SJSA1 (cell line): Measurements from ENCODE around the gene ASIC2. TPM values are rescaled to one million over a fixed set of nuclear protein-coding genes. Genes with fewer than 3 reads are reported as not detected.

Experiments
- DNase-seq, 2 experiments: peaks; one replicate each; pipeline ENCODE4 v3.0.0-alpha.2; 2015 to 2020; ENCODE audit warnings: low spot score in 2 of 2, low read depth in 1 of 2
- H3K27ac ChIP-seq: fragments of 250-450 bp; sonication (Bioruptor Pico); 2 replicates; pipeline ENCODE4 v1.5.1; 2020; ENCODE audit warnings: mild to moderate bottlenecking, moderate library complexity
- H3K27me3 ChIP-seq: fragments of 250-450 bp; sonication (Bioruptor Pico); replicated peaks from 2 replicates; pipeline ENCODE4 v1.5.1; 2020; ENCODE audit warnings: mild to moderate bottlenecking, moderate library complexity
- H3K36me3 ChIP-seq: fragments of 250-450 bp; sonication (Bioruptor Pico); 2 replicates; pipeline ENCODE4 v1.5.1; 2020; ENCODE audit warnings: mild to moderate bottlenecking
- H3K4me1 ChIP-seq: fragments of 250-450 bp; sonication (Bioruptor Pico); replicated peaks from 2 replicates; pipeline ENCODE4 v1.6.1; 2021; ENCODE audit warnings: mild to moderate bottlenecking
- H3K4me3 ChIP-seq: fragments of 250-450 bp; sonication (Bioruptor Pico); 2 replicates; pipeline ENCODE4 v1.5.1; 2020; ENCODE audit warnings: mild to moderate bottlenecking
- H3K9me3 ChIP-seq: fragments of 250-450 bp; sonication (Bioruptor Pico); replicated peaks from 2 replicates; pipeline ENCODE4 v1.5.1; 2020; ENCODE audit warnings: mild to moderate bottlenecking
- total RNA-seq: library from RNA; depleted of rRNA; stranded (reverse); fragments of >200 nt; shearing (Covaris generic); gene quantifications from 2 replicates; pipeline ENCODE4 v1.2.3, GENCODE V29; 2014

ASIC2 gene
- total RNA-seq, 1 experiment from 2014 or later, result not detected

GRCh38 chr17:33300241-33300640 is 7.1 kb upstream of the ASIC2 start:
- H3K27ac ChIP-seq, result no peak overlapping the region
- H3K9me3 ChIP-seq, result no peaks in the 10 kb centered on the region
- H3K27me3 ChIP-seq, result no peaks in the 10 kb centered on the region; the same call in 1 of the 2 replicates
- H3K4me1 ChIP-seq, result no peaks in the 10 kb centered on the region
- DNase-seq, result no peak
- H3K4me3 ChIP-seq, result no peak overlapping the region
- no peaks in the 10 kb centered on the region for H3K36me3 ChIP-seq

- H3K4me3 ChIP-seq, result no peak overlapping the region
- DNase-seq, result no peak
- no peaks in the 10 kb centered on the region for H3K4me1 ChIP-seq
- H3K36me3 ChIP-seq, result no peaks in the 10 kb centered on the region
- H3K9me3 ChIP-seq, result no peaks in the 10 kb centered on the region
- no peak overlapping the region for H3K27ac ChIP-seq
- peaks cover 8% of the 10 kb centered on the region for H3K27me3 ChIP-seq
These were observed 6.0 kb upstream of the ASIC2 start for GRCh38 chr17:33299115-33299514.

- no peaks in the 10 kb centered on the region for H3K9me3 ChIP-seq
- H3K4me3 ChIP-seq, result no peak overlapping the region
- H3K36me3 ChIP-seq, result no peaks in the 10 kb centered on the region
- DNase-seq, result no peak
- no peak overlapping the region for H3K27ac ChIP-seq
- peaks cover 22% of the 10 kb centered on the region for H3K27me3 ChIP-seq
- no peaks in the 10 kb centered on the region for H3K4me1 ChIP-seq
These were observed 4.5 kb upstream of the ASIC2 start for GRCh38 chr17:33297643-33298042.

DNA sequence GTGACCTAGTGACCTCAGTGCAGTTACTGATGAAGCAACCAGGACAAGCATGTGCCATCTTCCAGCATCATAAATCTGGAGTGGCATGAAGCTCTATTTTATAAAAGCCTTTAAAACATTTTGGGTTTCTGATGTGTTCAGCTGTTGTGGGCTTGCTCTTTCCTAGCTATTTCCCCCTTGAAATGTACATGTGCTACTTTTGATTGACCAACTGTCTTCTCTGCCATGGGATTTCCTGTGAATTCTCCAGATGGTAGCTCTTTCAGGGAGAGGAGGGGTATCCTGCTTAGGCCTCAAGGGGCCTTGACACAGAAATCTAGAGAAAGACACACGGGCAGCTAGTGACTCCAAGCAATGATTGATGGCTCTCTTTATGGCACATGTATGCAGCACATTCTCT is 1.9 kb upstream of the ASIC2 start:
- peaks cover 10% of the 10 kb centered on the region for H3K4me1 ChIP-seq
- H3K36me3 ChIP-seq, result no peaks in the 10 kb centered on the region
- DNase-seq, result no peak
- peaks cover 5% of the 10 kb centered on the region; the same call in 1 of the 2 replicates for H3K9me3 ChIP-seq
- H3K27me3 ChIP-seq, result peaks cover 48% of the 10 kb centered on the region
- no peak overlapping the region for H3K4me3 ChIP-seq
- H3K27ac ChIP-seq, result no peak overlapping the region

GRCh38 chr17:33292201-33292980 is 704 bp downstream of the ASIC2 start:
- peaks cover 54% of the 10 kb centered on the region for H3K27me3 ChIP-seq
- H3K9me3 ChIP-seq, result peaks cover 5% of the 10 kb centered on the region; the same call in 1 of the 2 replicates
- peaks cover 10% of the 10 kb centered on the region for H3K4me1 ChIP-seq
- no peak overlapping the region for H3K4me3 ChIP-seq
- DNase-seq, result no peak
- H3K36me3 ChIP-seq, result no peaks in the 10 kb centered on the region
- H3K27ac ChIP-seq, result no peak overlapping the region

DNA sequence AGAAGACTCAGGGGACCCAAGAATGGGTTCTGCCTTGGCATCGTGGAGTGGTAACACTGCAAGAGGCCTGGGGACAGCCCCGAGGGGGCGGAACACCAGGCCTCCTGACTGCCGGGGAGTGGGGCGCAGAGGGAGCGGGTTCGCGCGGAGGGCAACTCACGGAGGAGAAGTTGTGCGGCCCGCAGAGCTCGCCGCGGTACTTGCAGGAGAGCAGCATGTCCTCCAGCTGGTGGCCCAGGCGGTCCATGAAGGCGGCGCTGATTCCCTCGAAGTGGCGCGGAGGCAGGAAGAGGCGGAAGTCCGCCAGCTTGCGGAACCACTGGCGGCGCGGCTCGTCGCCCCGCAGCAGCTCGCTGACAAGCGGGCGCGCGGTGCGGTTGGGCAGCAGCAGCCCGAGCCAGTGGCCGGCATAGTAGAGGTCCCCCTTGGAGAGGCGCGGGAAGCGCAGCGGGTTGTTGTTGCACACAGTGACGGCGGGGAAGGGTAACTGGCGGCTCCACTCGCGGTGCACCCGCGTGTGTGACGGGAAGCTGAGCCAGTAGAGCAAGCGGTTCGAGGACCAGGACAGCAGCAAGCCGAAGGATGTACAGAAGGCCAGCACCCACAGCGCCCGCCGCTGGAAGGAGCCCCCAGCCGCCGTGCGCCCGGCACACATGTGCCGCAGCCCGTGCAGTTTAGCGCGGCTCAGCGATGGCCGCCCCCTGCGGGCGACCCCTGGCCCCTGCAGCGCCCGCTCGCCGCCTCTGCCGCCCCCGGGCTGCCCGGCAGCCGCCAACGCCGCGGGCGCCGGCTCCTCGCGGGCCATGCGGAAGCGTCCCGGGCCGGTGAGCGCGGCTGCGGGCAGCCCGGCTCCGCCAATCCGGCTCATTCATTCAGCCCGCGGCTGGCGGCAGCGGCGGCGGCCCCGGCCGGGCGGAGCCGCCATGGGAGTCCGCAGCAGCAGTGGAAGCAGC is 1.6 kb downstream of the ASIC2 start:
- Histone ChIP-seq H3K4me3 (no peak overlapping the region), H3K9me3 (peaks cover 5% of the 10 kb centered on the region; the same call in 1 of the 2 replicates), H3K36me3 (no peaks in the 10 kb centered on the region), H3K4me1 (peaks cover 10% of the 10 kb centered on the region), H3K27me3 (peaks cover 54% of the 10 kb centered on the region), H3K27ac (no peak overlapping the region)
- peak in 1 of 2 experiments; percentile 6 for DNase-seq

DNA sequence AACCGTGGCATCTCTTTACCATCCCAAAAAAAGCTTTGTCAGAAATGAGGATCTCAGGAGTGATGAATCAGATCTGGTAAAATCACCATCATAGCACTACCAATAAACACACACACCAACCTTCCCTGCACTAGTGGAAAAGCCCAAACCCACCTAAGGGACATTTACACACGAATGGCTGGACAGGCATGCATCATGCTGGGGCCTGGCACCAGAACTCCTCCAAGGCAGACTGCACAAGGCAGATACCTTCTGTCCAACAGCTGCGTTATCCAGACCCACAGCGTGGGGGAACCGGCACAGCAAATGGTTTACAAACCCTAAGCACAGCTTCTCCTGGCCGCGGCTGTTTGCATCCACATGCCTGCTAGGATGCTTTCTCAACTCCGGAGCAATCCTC is 2.8 kb downstream of the ASIC2 start:
- H3K27me3 ChIP-seq, result peaks cover 54% of the 10 kb centered on the region

DNA sequence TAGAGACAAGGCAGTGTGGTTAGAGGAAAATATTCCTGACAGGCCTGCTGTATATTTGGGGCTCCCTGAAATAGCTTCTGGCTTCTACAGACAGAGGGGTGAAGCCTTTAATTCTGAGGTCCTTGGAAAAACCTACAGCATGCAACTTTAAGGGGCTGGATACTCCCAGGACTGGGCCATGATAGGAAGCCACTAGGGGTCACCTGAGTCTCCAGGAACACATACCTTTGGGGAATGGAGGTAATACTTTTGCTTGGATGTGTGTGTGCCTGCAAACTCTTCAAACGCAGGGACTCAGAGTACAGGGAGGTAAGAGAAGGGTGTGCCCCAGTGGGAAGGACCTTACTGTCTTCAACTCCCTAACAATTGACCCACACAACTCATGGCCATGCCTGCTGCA is 4.1 kb downstream of the ASIC2 start:
- peaks cover 5% of the 10 kb centered on the region; the same call in 1 of the 2 replicates for H3K9me3 ChIP-seq
- peaks cover 19% of the 10 kb centered on the region for H3K4me1 ChIP-seq
- no peaks in the 10 kb centered on the region for H3K36me3 ChIP-seq
- H3K27ac ChIP-seq, result no peak overlapping the region
- no peak for DNase-seq
- H3K27me3 ChIP-seq, result peaks cover 45% of the 10 kb centered on the region
- no peak overlapping the region for H3K4me3 ChIP-seq

More for the DNA sequence above, 2.8 kb downstream of the ASIC2 start:
- Histone ChIP-seq H3K4me1 (peaks cover 10% of the 10 kb centered on the region), H3K36me3 (no peaks in the 10 kb centered on the region), H3K9me3 (peaks cover 5% of the 10 kb centered on the region; the same call in 1 of the 2 replicates), H3K27ac (no peak overlapping the region), H3K4me3 (no peak overlapping the region)
- no peak for DNase-seq

DNA sequence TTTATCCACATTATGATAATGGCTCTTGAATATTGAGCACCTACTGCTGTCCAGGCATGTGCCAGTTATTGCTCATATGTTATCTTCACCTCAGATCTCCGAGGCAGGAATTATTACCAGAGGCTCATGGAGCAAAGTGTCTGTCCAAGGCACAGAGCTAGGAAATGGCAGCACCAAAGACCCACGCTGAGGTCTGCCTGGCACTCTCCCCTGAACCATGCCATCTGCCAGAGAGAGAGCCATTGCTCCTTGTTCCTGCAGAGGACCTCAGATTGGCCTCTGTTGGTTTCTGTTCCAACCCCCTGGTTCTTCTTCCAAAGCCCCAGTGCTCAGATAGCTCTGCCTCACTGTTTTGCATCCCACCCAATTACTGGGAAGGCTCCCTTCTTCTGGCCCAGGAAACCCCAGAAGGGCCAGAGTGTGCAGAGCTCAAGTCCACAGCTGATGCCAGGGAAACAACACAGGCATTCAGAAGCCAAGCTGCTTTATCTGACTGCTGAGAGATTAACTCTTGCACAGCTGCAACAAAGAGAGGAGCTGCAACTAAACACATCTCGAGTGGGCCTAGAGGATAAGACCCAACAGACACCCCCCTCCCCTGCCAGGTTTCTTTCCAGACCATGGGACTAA is 5.9 kb downstream of the ASIC2 start:
- Histone ChIP-seq H3K27ac (no peak overlapping the region), H3K36me3 (no peaks in the 10 kb centered on the region), H3K9me3 (peaks cover 5% of the 10 kb centered on the region; the same call in 1 of the 2 replicates), H3K4me3 (no peak overlapping the region), H3K4me1 (peaks cover 23% of the 10 kb centered on the region), H3K27me3 (peaks cover 27% of the 10 kb centered on the region)
- no peak for DNase-seq

- Histone ChIP-seq H3K4me3 (no peak overlapping the region), H3K36me3 (no peaks in the 10 kb centered on the region), H3K9me3 (no peaks in the 10 kb centered on the region), H3K27me3 (peaks cover 10% of the 10 kb centered on the region), H3K27ac (no peak overlapping the region), H3K4me1 (peaks cover 16% of the 10 kb centered on the region)
- no peak for DNase-seq
These were observed 7.7 kb downstream of the ASIC2 start for GRCh38 chr17:33285413-33285812.

GRCh38 chr17:33284022-33284421 is 9.1 kb downstream of the ASIC2 start:
- Histone ChIP-seq H3K27ac (no peak overlapping the region), H3K27me3 (no peaks in the 10 kb centered on the region; the same call in 1 of the 2 replicates)

GRCh38 chr17:33280162-33280943 is 12.7 kb downstream of the ASIC2 start:
- no peak for DNase-seq
- Histone ChIP-seq H3K36me3 (no peaks in the 10 kb centered on the region), H3K4me1 (peaks cover 16% of the 10 kb centered on the region), H3K9me3 (no peaks in the 10 kb centered on the region), H3K27ac (no peak overlapping the region), H3K27me3 (no peaks in the 10 kb centered on the region), H3K4me3 (no peak overlapping the region)

More at GRCh38 chr17:33284022-33284421, 9.1 kb downstream of the ASIC2 start:
- peaks cover 16% of the 10 kb centered on the region for H3K4me1 ChIP-seq
- DNase-seq, result peak in 1 of 2 experiments; percentile 30
- no peaks in the 10 kb centered on the region for H3K9me3 ChIP-seq
- H3K36me3 ChIP-seq, result no peaks in the 10 kb centered on the region
- no peak overlapping the region for H3K4me3 ChIP-seq
